ENCODE data around the gene ZNF496.
"Not testable (repeated sequence)": the region's sequence is repeated elsewhere in the genome, so short reads cannot be mapped to it uniquely, and the experiment has no call there.

ZNF496 gene

DNA sequence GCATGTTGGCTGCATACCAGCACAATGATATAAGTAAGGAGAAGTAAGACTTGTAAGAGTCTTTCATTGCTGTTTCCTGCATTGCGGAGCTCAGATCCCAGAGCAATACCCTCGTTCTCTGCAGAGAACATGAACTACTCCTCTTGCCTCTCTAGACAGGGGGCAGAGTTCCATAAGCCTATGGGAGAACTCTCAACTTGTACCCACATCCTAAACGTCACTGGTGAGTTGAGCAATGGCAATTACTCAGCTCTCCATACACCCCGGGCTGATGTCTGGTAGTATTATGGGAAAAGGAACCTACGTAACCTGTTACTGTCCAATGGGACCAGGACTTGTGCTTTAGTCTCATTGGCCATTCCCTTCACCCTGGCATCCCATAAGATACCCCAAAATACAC lies 27.3 kb upstream of the ZNF496 start:
- FAIRE-seq = no peak

GRCh38 chr1:247357781-247358211 lies 26.1 kb upstream of the ZNF496 start:
- no peak for FAIRE-seq

DNA sequence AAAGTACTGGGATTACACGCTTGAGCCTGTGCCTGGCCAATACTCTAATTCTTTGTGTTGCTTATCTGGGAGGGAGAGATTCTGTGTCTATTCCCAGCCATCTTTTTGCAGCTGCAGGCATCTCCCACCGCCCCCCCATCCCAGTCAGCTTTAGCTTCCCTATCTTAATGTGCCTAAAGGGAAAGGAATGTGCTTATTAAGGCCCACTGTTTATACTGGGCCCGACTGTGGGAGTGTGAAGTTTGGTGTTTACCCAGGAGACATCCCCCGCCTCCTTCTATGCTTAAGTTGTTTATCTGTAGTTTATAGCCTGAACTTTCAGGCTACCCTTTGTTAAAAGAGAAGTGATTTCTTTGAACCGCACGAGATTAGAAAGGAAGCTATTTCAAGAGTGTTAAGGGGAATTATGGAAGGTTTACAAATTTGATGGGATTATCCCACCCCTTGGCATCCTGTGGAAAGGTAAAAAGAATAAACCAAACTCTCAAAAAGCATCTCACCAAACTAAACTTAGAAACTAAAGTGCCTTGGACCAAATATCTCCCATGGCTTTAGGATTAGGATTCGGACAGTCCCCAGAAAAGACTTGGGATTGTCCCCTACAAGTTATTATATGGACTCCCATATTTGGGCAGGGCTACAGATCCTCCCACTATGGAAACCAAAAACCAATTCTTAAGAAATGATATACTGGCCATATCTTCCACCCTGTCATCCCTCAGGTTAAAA lies 25.5 kb upstream of the ZNF496 start:
- no peak for FAIRE-seq

GRCh38 chr1:247355160-247355559 lies 23.5 kb upstream of the ZNF496 start:
- not testable (repeated sequence) for FAIRE-seq

GRCh38 chr1:247352175-247352574 lies 20.5 kb upstream of the ZNF496 start:
- FAIRE-seq = no peak

DNA sequence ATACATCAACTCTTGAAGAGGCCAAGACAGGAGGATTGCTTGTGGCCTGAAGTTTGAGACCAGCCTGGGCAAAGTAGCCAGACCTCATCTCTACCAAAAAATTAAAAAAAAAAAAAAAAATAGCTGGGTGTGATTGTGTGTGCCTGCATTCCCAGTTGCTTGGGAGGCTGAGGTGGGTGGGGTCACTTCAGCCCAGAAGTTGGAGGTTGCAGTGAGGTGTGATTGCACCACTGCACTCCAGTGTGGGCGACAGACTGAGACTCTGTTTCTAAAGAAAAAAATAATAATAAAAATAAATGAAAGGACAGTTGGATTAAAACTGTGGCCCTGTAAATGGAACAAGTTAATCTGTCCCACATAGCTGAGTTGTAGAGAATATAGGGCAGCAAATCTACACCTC lies 18.9 kb upstream of the ZNF496 start:
- FAIRE-seq = no peak

- no peak for FAIRE-seq
These were observed 16.0 kb upstream of the ZNF496 start for GRCh38 chr1:247347477-247348222.

DNA sequence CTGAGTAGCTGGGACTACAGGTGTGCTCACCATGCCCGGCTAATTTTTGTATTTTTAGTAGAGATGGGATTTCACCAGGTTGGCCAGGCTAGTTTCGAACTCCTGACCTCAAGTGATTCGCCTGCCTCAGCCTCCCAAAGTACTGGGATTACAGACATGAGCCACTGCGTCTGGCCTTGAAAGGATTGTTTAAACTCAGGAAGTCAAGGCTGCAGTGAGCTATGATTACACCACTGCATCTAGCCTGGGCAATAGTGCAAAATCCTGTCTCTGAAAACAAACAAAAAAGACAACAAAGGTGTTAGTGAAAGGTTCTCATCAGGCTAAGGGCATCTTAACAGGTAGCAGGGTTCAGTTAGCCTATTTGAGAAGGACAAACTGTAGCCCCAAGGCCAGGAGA lies 14.2 kb upstream of the ZNF496 start:
- no peak for FAIRE-seq

DNA sequence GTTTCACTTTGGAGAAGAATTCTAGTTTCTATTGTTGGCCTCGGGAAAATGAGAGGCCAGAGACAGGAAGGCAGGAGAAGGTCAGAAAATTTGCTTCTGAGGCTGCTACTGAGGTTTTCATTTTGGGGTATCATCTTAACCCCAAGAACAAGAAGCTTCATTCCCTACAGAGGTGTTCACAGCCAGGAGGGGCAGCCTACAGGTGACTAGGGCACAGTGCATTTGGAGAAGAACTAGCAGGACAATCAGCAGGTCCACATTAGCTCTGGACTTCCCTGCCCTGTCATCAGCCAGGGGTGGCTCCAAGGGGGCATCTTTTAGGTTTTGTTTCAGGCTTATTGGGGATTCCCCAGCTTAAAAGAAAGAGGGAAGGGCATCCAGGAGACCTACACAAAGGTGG lies 12.1 kb upstream of the ZNF496 start:
- no peak for FAIRE-seq

DNA sequence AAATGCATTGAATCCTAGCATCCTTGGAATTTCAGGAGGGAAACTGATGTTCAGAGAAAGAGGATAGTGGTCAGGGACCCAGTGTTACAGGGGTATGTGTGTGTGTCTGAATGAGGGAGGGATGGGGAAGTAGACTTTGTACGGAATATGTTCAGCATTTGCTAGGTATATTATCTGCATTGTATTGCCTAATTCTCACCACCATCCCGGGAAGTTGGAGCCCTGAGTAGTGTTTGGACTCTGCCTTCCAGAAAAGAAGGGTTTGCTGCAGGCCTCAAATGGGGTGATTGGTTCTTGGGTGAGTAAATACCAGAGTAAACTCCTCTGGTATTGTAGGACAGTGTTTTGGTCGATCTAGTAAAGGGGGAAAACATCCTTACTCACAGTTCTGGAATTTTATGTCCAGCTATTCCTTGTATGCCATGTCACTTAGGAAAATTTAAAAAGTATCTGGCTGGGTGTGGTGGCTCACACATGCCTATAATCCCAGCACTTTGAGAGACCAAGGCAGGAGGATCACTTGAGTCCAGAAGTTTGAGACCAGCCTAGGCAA lies 7.1 kb upstream of the ZNF496 start:
- no peak for FAIRE-seq

- no peak for FAIRE-seq
These were observed 6.3 kb upstream of the ZNF496 start for GRCh38 chr1:247337961-247338360.

- FAIRE-seq = no peak
These were observed 5.6 kb upstream of the ZNF496 start for GRCh38 chr1:247337250-247337746.

- no peak for FAIRE-seq
These were observed 4.7 kb upstream of the ZNF496 start for GRCh38 chr1:247336390-247336789.

DNA sequence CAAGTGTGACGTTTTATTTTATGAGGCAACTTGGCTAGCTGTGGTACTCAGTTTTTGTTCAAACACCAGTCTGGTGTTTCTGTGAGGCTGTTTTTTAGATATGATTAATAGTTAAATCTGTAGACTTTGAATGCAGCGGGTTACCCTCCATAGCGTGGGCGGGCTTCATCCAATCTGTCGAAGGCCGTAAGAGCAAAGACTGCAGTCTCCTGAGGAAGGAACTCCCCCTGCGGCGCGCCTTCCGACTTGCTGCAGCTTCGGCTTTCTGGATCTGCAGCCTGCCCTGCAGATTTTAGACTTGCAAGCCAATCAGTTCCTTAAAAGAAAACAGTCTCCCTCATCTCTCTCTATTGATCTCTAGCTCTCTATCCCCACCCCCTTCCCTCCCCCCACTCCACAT lies 4.2 kb upstream of the ZNF496 start:
- FAIRE-seq = no peak

DNA sequence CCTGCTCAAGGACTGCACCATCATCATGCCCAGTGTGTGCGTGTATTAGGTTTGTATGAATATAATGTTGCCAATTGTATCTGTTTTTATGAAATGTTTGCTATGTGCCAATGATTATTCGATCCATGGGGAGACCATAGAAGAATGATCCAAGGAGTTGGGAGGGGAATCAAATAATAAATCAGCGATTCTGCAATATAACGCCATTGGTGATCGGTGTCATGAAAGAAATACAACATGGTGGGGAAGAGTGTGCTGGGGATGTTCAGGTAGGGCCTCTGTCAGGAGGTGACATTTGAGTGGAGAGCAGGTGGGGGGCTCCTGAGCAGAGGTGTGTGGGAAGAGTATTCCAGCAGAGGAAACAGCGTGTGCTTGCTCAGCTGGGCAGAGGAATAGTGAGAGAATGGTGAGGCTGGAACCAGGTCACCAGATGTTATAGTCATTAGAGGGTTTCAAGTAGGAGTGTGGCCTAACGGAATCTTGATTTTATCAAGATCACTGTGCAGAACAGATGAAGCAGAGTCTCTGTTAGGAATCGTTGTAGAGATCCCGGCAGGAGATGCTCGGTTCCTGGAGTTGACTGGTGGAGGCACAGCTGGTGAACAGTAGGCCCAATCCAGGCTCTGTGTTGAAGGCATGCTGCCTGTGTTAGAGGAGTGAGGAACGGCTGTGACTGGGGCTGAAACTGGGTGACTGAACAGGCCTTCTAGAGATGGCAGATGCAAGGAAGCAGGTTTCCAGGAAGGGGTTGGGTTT lies 2.9 kb upstream of the ZNF496 start:
- no peak for FAIRE-seq

DNA sequence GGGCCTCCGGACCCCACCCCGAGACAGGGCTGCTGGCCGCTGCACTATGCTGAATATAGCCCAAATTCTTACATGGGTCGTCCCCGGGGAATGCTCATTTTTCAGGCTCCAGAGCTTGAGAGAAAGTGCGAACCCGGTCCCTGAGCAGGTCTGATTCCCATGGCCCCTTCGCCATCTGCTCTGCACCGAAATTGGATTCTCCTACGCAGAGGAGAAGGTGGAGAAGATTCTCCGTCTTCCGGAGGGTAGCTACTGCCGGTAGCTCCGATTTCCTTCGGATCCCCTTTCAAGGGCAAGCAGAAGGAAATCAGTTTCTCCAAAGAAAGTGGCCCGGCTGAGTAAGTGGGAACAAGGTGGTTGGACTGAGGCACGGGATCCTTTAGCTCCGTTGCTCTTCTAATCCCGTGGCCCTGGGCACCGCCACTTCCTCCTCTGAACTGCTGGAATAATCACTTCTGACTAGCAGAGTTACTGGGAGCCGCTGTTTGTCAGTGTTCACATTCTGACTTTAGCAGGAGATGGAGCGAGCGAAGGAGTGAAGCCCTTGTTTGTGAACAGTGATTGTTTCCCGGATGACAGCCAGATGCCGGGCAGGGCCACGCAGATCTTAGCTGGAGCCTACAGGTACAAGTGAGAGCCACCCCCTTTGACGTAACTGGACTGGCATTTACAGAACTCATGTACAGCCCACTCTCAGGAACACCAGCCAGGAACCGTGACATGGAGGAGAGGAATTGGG lies 1.1 kb upstream of the ZNF496 start:
- FAIRE-seq = no peak

GRCh38 chr1:247332215-247332622 lies 552 bp upstream of the ZNF496 start:
- FAIRE-seq = no peak

DNA sequence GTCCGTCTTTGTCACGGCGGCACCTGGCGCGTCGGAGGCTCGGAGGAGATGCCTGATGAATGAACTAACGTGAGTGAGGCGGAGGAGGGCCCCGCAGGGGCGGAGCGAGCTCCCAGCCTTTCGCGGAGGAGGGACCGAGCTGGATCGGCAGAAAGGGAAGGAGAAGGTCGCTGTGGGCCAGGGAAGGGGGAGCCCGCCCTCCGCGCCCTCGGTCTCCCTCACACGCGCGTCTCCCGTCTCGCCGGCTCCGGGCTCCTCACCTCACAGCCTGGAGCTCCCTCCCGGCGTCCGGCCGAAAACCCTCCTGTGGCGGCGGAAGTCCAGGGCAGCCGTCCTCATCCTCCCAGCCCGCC lies 519 bp downstream of the ZNF496 start:
- FAIRE-seq = no peak

DNA sequence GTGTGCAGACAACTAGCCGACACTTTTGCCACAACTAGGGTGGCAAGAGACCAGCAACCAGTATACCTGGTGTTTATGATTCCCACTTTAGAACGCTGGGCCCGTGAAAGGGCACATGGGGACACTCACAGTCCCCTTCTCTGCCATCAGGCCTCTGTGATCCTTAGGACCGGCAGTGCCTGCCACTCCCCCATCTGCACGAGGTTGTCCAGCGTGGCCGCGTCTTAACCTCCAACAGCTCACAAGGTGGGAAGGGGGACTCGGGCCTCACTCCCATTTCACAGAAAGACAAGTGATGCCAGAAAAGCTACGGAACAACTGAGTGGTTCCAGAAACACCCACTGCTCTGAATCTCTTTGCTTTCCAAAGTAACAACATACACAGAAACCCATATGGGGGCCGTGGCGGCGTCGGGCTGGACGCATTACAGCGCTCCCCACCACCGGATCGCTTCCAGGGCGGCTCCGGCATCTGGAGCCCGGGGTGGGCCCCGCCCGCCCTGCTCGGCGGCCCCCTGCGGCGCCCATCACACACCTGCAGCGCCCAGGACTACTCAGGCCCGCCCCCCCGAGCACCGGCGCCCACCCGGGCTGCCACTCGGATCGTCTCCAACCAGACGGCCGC lies 1.0 kb downstream of the ZNF496 start:
- no peak for FAIRE-seq

- no peak for FAIRE-seq
These were observed 2.5 kb downstream of the ZNF496 start for GRCh38 chr1:247329097-247329617.

- FAIRE-seq = no peak
These were observed 3.4 kb downstream of the ZNF496 start for GRCh38 chr1:247328311-247328710.

All from islet of Langerhans (tissue), 1 donor.